HG02571 (cell line): ENCODE data around the gene ACOX2.
A peak's percentile ranks its signal among the peaks of the same experiment; 100 is the strongest.

Experiments
- ATAC-seq: cut with Tn5 transposase; IDR thresholded peaks from one replicate; pipeline ENCODE4 v1.9.1; 2021; ENCODE audit warnings: mild to moderate bottlenecking, moderate library complexity; ENCODE audit not compliant: unreplicated experiment

The ACOX2 gene

GRCh38 chr3:58474967-58475578 lies 61.9 kb downstream of the ACOX2 start:
- ATAC-seq = no peak

- ATAC-seq = no peak
Observed at GRCh38 chr3:58474348-58474911, 62.6 kb downstream of the ACOX2 start.

- no peak for ATAC-seq
Observed at GRCh38 chr3:58473275-58473674, 63.7 kb downstream of the ACOX2 start.

GRCh38 chr3:58471025-58471887 lies 65.7 kb downstream of the ACOX2 start:
- no peak for ATAC-seq

- ATAC-seq = no peak
Observed at GRCh38 chr3:58470363-58471024, 66.5 kb downstream of the ACOX2 start.

- ATAC-seq = no peak
Observed at GRCh38 chr3:58469096-58469495, 67.9 kb downstream of the ACOX2 start.

- ATAC-seq = no peak
Observed at GRCh38 chr3:58466899-58467563, 70.0 kb downstream of the ACOX2 start.

GRCh38 chr3:58464866-58465265 lies 72.1 kb downstream of the ACOX2 start:
- ATAC-seq = no peak

- ATAC-seq = no peak
Observed at GRCh38 chr3:58463942-58464271, 73.1 kb downstream of the ACOX2 start.

GRCh38 chr3:58463181-58463941 lies 73.6 kb downstream of the ACOX2 start:
- ATAC-seq = peak; percentile 84

- no peak for ATAC-seq
Observed at GRCh38 chr3:58462829-58463180, 74.2 kb downstream of the ACOX2 start.

- ATAC-seq = no peak
Observed at GRCh38 chr3:58459160-58459559, 77.8 kb downstream of the ACOX2 start.
